ENCODE measurements around the gene PLXNC1.

- TF ChIP-seq, protein P1, sequence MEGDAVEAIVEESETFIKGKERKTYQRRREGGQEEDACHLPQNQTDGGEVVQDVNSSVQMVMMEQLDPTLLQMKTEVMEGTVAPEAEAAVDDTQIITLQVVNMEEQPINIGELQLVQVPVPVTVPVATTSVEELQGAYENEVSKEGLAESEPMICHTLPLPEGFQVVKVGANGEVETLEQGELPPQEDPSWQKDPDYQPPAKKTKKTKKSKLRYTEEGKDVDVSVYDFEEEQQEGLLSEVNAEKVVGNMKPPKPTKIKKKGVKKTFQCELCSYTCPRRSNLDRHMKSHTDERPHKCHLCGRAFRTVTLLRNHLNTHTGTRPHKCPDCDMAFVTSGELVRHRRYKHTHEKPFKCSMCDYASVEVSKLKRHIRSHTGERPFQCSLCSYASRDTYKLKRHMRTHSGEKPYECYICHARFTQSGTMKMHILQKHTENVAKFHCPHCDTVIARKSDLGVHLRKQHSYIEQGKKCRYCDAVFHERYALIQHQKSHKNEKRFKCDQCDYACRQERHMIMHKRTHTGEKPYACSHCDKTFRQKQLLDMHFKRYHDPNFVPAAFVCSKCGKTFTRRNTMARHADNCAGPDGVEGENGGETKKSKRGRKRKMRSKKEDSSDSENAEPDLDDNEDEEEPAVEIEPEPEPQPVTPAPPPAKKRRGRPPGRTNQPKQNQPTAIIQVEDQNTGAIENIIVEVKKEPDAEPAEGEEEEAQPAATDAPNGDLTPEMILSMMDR (IDR thresholded peaks at IDR 0.05), result no peak
- TF ChIP-seq EZH2 (IDR thresholded peaks at IDR 0.05; ENCODE audit: borderline replicate concordance, insufficient read depth, low read depth, low read length, poor library complexity, severe bottlenecking), result no peak
These were observed 83.3 kb downstream of the PLXNC1 start for GRCh38 chr12:94231709-94232108.

Measured in B cell (primary cell).